GM23338 (cell line): ENCODE data around the gene GRAMD1B. TPM values are rescaled to one million over a fixed set of nuclear protein-coding genes. Genes with fewer than 3 reads are reported as not detected.

Source experiments
- ATAC-seq: fragments of 200-7000 bp; cut with Tn5 transposase; 3 replicates; pipeline ENCODE4 v1.9.1; 2020
- DNase-seq: peaks from one replicate; pipeline ENCODE4 v3.0.0-alpha.2; 2015; ENCODE audit warnings: low spot score
- H2AFZ ChIP-seq: fragments of 200-600 bp; sonication (generic); 2 replicates; pipeline ENCODE4 v1.8.0; 2016; ENCODE audit warnings: antibody characterized with exemption, mild to moderate bottlenecking, moderate library complexity
- H3F3A ChIP-seq: fragments of 200-600 bp; sonication (generic); replicated peaks from 2 replicates; pipeline ENCODE4 v1.8.0; 2017; ENCODE audit warnings: antibody characterized with exemption, mixed run types, low read depth
- H3K27ac ChIP-seq: fragments of 200-600 bp; sonication (generic); 2 replicates; pipeline ENCODE4 v1.6.1; 2016; ENCODE audit warnings: low read depth
- H3K27me3 ChIP-seq: fragments of 200-600 bp; sonication (generic); 2 replicates; pipeline ENCODE4 v1.8.0; 2016; ENCODE audit warnings: mild to moderate bottlenecking, mixed run types, moderate library complexity; ENCODE audit not compliant: insufficient read depth
- H3K36me3 ChIP-seq: fragments of 200-600 bp; sonication (generic); 2 replicates; pipeline ENCODE4 v1.8.0; 2016; ENCODE audit warnings: mild to moderate bottlenecking; ENCODE audit not compliant: insufficient read depth
- H3K4me1 ChIP-seq: fragments of 200-600 bp; sonication (generic); 2 replicates; pipeline ENCODE4 v1.8.0; 2016; ENCODE audit warnings: mild to moderate bottlenecking, moderate library complexity; ENCODE audit not compliant: insufficient read depth
- H3K4me2 ChIP-seq: fragments of 200-600 bp; sonication (generic); 2 replicates; pipeline ENCODE4 v1.7.1; 2017; ENCODE audit warnings: mixed run types
- H3K4me3 ChIP-seq: fragments of 200-600 bp; sonication (generic); 2 replicates; pipeline ENCODE4 v1.6.1; 2016; ENCODE audit warnings: mixed run types
- H3K79me2 ChIP-seq: fragments of 200-600 bp; sonication (generic); replicated peaks from 2 replicates; pipeline ENCODE4 v1.8.0; 2017; ENCODE audit warnings: mild to moderate bottlenecking; ENCODE audit not compliant: insufficient read depth
- H3K9me2 ChIP-seq: fragments of 200-600 bp; sonication (generic); 2 replicates; pipeline ENCODE4 v1.8.0; 2017; ENCODE audit not compliant: insufficient read depth
- H4K20me1 ChIP-seq: fragments of 200-600 bp; sonication (generic); replicated peaks from 2 replicates; pipeline ENCODE4 v1.8.0; 2017; ENCODE audit warnings: mild to moderate bottlenecking; ENCODE audit not compliant: insufficient read depth
- H3K27ac Mint-ChIP-seq: 2 replicates; pipeline ENCODE4 v1.8.0; 2020; ENCODE audit warnings: inconsistent platforms, mild to moderate bottlenecking, moderate library complexity, mixed read lengths
- H3K27me3 Mint-ChIP-seq: 3 replicates; pipeline ENCODE4 v1.8.0; 2022; ENCODE audit warnings: low read depth, mild to moderate bottlenecking, moderate library complexity, mixed read lengths, inconsistent platforms; ENCODE audit not compliant: insufficient read depth, poor library complexity
- H3K36me3 Mint-ChIP-seq: 3 replicates; pipeline ENCODE4 v1.8.0; 2021; ENCODE audit warnings: low read depth, mild to moderate bottlenecking, inconsistent platforms, moderate library complexity, mixed read lengths
- H3K4me1 Mint-ChIP-seq: 3 replicates; pipeline ENCODE4 v1.8.0; 2020; ENCODE audit warnings: mild to moderate bottlenecking, inconsistent platforms, mixed read lengths
- H3K4me3 Mint-ChIP-seq: 3 replicates; pipeline ENCODE4 v1.8.0; 2021; ENCODE audit warnings: moderate library complexity, mild to moderate bottlenecking, inconsistent platforms, mixed read lengths
- H3K9me3 Mint-ChIP-seq: 3 replicates; pipeline ENCODE4 v1.8.0; 2020; ENCODE audit warnings: moderate library complexity, mild to moderate bottlenecking, inconsistent platforms, mixed read lengths
- CREB1 ChIP-seq: fragments of 250-450 bp; sonication (Bioruptor Pico); IDR thresholded peaks from 2 replicates; pipeline ENCODE4 v1.5.0; 2020; ENCODE audit warnings: low read depth, mild to moderate bottlenecking, moderate library complexity
- EZH2 ChIP-seq: fragments of 200-600 bp; sonication (generic); IDR thresholded peaks from one replicate; pipeline ENCODE4 v1.8.0; 2017; ENCODE audit warnings: antibody characterized with exemption, mild to moderate bottlenecking, low read depth; ENCODE audit not compliant: unreplicated experiment
- EZH2phosphoT487 ChIP-seq: fragments of 200-600 bp; sonication (generic); IDR thresholded peaks from one replicate; pipeline ENCODE4 v1.8.1; 2018; ENCODE audit warnings: antibody characterized with exemption; ENCODE audit not compliant: unreplicated experiment
- JUNB ChIP-seq: IDR thresholded peaks from one replicate; pipeline ENCODE4 v1.6.1; 2016; ENCODE audit warnings: antibody characterized with exemption; ENCODE audit not compliant: unreplicated experiment
- NANOG ChIP-seq: IDR thresholded peaks from 2 replicates; pipeline ENCODE4 v1.6.1; 2016; ENCODE audit warnings: antibody characterized with exemption, borderline replicate concordance
- POLR2AphosphoS5 ChIP-seq: IDR thresholded peaks from 2 replicates; pipeline ENCODE4 v1.6.1; 2016; ENCODE audit warnings: antibody characterized with exemption, low read depth
- STAT1 ChIP-seq: IDR thresholded peaks from one replicate; pipeline ENCODE4 v1.6.1; 2016; ENCODE audit warnings: antibody characterized with exemption; ENCODE audit not compliant: unreplicated experiment
- ZNF114 ChIP-seq: fragments of 250-450 bp; sonication (Bioruptor Pico); IDR thresholded peaks from 2 replicates; pipeline ENCODE4 v1.5.0; 2020; ENCODE audit warnings: mild to moderate bottlenecking, moderate library complexity
- ZNF331 ChIP-seq: fragments of 250-450 bp; sonication (Bioruptor Pico); IDR thresholded peaks from 2 replicates; pipeline ENCODE4 v1.5.0; 2020; ENCODE audit warnings: low read depth, mild to moderate bottlenecking, moderate library complexity
- polyA plus RNA-seq: library from polyadenylated mRNA; unstranded; fragments of >200 nt; fragmentation: Nextera tagmentation; extraction: Ambion mirVana; gene quantifications from 2 replicates; pipeline ENCODE4 v1.2.1, GENCODE V29; 2016
- total RNA-seq: library from RNA; depleted of rRNA; stranded (reverse); fragments of >200 nt; shearing (Covaris generic); gene quantifications from 2 replicates; pipeline ENCODE4 v1.2.3, GENCODE V29; 2014
- TF ChIP-seq, protein P1 (sequence below): IDR thresholded peaks from 2 replicates; pipeline ENCODE4 v1.6.1; 2016; ENCODE audit warnings: antibody characterized with exemption
- TF ChIP-seq, protein P2 (sequence below): IDR thresholded peaks from one replicate; pipeline ENCODE4 v1.6.1; 2018; ENCODE audit warnings: antibody characterized with exemption; ENCODE audit not compliant: unreplicated experiment
- TF ChIP-seq, protein P3 (sequence below), 2 experiments: fragments of 200-600 bp in 1 of 2; sonication (generic) in 1 of 2; conservative IDR thresholded peaks; 2 replicates each; pipeline versions ENCODE4 v1.5.1 to v1.6.1; 2016 to 2017; ENCODE audit warnings: antibody characterized with exemption in 2 of 2, low read depth in 2 of 2, mild to moderate bottlenecking in 2 of 2, moderate library complexity in 1 of 2

Gene GRAMD1B
- total and polyA plus RNA-seq, 2 experiments from 2014 or later, result 3.7 to 24.3 TPM

DNA sequence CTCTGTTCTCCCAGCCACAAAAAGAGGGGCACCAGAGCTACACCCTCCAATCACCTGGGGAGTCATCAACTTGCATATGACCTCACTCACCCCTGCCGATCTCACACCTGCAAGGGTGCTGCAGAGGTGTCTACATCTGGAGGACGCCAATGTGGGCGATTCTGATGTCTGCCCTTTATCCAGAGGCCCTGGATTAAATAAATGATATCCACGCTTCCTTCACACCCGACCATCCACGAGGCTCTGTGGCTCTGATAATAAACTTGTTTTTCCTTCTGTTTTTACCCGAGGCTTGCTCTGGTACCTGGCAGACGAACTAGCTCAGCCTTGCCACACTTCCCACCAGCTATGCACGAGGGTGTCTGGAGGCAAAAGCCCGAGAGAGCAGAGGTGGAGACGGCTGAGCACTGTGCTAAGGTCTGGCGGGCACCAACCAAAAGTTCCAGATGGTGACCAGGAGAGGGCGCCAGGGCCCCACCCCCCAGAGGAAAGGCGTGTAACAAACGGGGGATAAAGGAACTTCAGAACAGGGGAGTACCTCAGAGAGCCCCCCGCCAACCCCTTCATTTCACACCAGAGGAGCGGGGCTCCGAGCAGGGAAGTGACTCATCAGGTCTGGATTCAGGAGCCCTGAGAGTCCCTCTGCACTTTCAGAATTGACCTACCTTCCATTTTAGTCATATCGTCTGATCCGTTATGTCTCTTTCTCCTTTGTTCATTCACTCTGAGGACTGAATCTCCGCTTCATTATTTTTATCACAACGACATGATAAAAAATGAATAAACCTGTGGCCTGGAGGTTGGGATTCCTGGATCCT is 210.8 kb downstream of the GRAMD1B start:
- no peak overlapping the region for H3K4me3 Mint-ChIP-seq
- no peaks in the 10 kb centered on the region; the same call in 2 of the 3 replicates for H3K9me3 Mint-ChIP-seq
- no peaks in the 10 kb centered on the region; the same call in 2 of the 3 replicates for H3K36me3 Mint-ChIP-seq
- DNase-seq, result peak; percentile 83
- Histone ChIP-seq H3K36me3 (no peaks in the 10 kb centered on the region), H3K4me2 (0 out of 2 replicates have a peak overlapping the region, but pooled peaks have one; percentile 13), H3K4me1 (peaks cover 15% of the 10 kb centered on the region), H3K9me2 (no peaks in the 10 kb centered on the region), H3F3A (no peaks in the 10 kb centered on the region), H4K20me1 (no peaks in the 10 kb centered on the region), H2AFZ (peak overlapping the region; percentile 76), H3K4me3 (no peak overlapping the region), H3K27ac (no peak overlapping the region), H3K79me2 (no peaks in the 10 kb centered on the region), H3K27me3 (no peaks in the 10 kb centered on the region)
- ATAC-seq, result peak; percentile 95
- peaks cover 4% of the 10 kb centered on the region for H3K27me3 Mint-ChIP-seq
- H3K27ac Mint-ChIP-seq, result no peak overlapping the region
- TF ChIP-seq, protein P1, sequence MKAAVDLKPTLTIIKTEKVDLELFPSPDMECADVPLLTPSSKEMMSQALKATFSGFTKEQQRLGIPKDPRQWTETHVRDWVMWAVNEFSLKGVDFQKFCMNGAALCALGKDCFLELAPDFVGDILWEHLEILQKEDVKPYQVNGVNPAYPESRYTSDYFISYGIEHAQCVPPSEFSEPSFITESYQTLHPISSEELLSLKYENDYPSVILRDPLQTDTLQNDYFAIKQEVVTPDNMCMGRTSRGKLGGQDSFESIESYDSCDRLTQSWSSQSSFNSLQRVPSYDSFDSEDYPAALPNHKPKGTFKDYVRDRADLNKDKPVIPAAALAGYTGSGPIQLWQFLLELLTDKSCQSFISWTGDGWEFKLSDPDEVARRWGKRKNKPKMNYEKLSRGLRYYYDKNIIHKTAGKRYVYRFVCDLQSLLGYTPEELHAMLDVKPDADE, result no peak
- TF ChIP-seq STAT1, result no peak
- TF ChIP-seq NANOG, result no peak
- no peak for TF ChIP-seq EZH2
- TF ChIP-seq ZNF331 (CRISPR knock-in tag), result no peak
- 0 out of 2 replicates have a peak, but pooled peaks have one; percentile 9 for TF ChIP-seq CREB1 (CRISPR knock-in tag)
- no peak for TF ChIP-seq ZNF114 (CRISPR knock-in tag)
- TF ChIP-seq, protein P2, sequence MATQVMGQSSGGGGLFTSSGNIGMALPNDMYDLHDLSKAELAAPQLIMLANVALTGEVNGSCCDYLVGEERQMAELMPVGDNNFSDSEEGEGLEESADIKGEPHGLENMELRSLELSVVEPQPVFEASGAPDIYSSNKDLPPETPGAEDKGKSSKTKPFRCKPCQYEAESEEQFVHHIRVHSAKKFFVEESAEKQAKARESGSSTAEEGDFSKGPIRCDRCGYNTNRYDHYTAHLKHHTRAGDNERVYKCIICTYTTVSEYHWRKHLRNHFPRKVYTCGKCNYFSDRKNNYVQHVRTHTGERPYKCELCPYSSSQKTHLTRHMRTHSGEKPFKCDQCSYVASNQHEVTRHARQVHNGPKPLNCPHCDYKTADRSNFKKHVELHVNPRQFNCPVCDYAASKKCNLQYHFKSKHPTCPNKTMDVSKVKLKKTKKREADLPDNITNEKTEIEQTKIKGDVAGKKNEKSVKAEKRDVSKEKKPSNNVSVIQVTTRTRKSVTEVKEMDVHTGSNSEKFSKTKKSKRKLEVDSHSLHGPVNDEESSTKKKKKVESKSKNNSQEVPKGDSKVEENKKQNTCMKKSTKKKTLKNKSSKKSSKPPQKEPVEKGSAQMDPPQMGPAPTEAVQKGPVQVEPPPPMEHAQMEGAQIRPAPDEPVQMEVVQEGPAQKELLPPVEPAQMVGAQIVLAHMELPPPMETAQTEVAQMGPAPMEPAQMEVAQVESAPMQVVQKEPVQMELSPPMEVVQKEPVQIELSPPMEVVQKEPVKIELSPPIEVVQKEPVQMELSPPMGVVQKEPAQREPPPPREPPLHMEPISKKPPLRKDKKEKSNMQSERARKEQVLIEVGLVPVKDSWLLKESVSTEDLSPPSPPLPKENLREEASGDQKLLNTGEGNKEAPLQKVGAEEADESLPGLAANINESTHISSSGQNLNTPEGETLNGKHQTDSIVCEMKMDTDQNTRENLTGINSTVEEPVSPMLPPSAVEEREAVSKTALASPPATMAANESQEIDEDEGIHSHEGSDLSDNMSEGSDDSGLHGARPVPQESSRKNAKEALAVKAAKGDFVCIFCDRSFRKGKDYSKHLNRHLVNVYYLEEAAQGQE, result no peak
- TF ChIP-seq, protein P3, sequence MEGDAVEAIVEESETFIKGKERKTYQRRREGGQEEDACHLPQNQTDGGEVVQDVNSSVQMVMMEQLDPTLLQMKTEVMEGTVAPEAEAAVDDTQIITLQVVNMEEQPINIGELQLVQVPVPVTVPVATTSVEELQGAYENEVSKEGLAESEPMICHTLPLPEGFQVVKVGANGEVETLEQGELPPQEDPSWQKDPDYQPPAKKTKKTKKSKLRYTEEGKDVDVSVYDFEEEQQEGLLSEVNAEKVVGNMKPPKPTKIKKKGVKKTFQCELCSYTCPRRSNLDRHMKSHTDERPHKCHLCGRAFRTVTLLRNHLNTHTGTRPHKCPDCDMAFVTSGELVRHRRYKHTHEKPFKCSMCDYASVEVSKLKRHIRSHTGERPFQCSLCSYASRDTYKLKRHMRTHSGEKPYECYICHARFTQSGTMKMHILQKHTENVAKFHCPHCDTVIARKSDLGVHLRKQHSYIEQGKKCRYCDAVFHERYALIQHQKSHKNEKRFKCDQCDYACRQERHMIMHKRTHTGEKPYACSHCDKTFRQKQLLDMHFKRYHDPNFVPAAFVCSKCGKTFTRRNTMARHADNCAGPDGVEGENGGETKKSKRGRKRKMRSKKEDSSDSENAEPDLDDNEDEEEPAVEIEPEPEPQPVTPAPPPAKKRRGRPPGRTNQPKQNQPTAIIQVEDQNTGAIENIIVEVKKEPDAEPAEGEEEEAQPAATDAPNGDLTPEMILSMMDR (conservative IDR thresholded peaks at IDR 0.05; ENCODE audit: low read depth in 2 of 2), result peak; percentile 90 to 94
- no peak for TF ChIP-seq JUNB
- TF ChIP-seq POLR2AphosphoS5, result no peak
- TF ChIP-seq EZH2phosphoT487, result no peak
- peaks cover 25% of the 10 kb centered on the region for H3K4me1 Mint-ChIP-seq
